ENCODE measurements around the gene MET. TPM values are rescaled to one million over a fixed set of nuclear protein-coding genes. Genes with fewer than 3 reads are reported as not detected.

Gene MET
- total RNA-seq, 6 experiments from 2014 or later, result 101 to 149 (median 129) TPM

GRCh38 chr7:116783666-116784318 is 111.8 kb downstream of the MET start:
- Mint-ChIP-seq H3K9me3 (no peaks in the 10 kb centered on the region), H3K27ac (no peak overlapping the region), H3K4me3 (no peak overlapping the region), H3K27me3 (ENCODE audit: insufficient read depth) (no peaks in the 10 kb centered on the region; the same call in 1 of the 2 replicates), H3K4me1 (ENCODE audit: low read depth) (peaks cover 45% of the 10 kb centered on the region), H3K36me3 (ENCODE audit: low read depth) (peaks cover 18% of the 10 kb centered on the region)
- TF ChIP-seq CTCF (IDR thresholded peaks at IDR 0.05), result no peak
- no peak for DNase-seq

GRCh38 chr7:116784647-116785046 is 112.7 kb downstream of the MET start:
- DNase-seq, result no peak
- peaks cover 19% of the 10 kb centered on the region for H3K36me3 Mint-ChIP-seq (ENCODE audit: low read depth)
- H3K27ac Mint-ChIP-seq, result no peak overlapping the region
- no peaks in the 10 kb centered on the region for H3K27me3 Mint-ChIP-seq (ENCODE audit: insufficient read depth)
- TF ChIP-seq CTCF (IDR thresholded peaks at IDR 0.05), result no peak
- H3K4me1 Mint-ChIP-seq (ENCODE audit: low read depth), result peaks cover 36% of the 10 kb centered on the region
- no peak overlapping the region for H3K4me3 Mint-ChIP-seq
- H3K9me3 Mint-ChIP-seq, result no peaks in the 10 kb centered on the region

GRCh38 chr7:116785843-116786242 is 113.8 kb downstream of the MET start:
- TF ChIP-seq CTCF (IDR thresholded peaks at IDR 0.05), result no peak
- Mint-ChIP-seq H3K27ac (no peak overlapping the region), H3K9me3 (no peaks in the 10 kb centered on the region), H3K36me3 (ENCODE audit: low read depth) (peaks cover 27% of the 10 kb centered on the region), H3K4me3 (no peak overlapping the region), H3K27me3 (ENCODE audit: insufficient read depth) (no peaks in the 10 kb centered on the region), H3K4me1 (ENCODE audit: low read depth) (peaks cover 24% of the 10 kb centered on the region)
- no peak for DNase-seq

GRCh38 chr7:116786791-116787443 is 114.9 kb downstream of the MET start:
- Mint-ChIP-seq H3K36me3 (ENCODE audit: low read depth) (peaks cover 23% of the 10 kb centered on the region), H3K9me3 (no peaks in the 10 kb centered on the region), H3K27ac (no peak overlapping the region), H3K4me3 (no peak overlapping the region), H3K4me1 (ENCODE audit: low read depth) (peaks cover 14% of the 10 kb centered on the region), H3K27me3 (ENCODE audit: insufficient read depth) (no peaks in the 10 kb centered on the region)
- DNase-seq, result peak; percentile 56
- peak; percentile 69 for TF ChIP-seq CTCF (IDR thresholded peaks at IDR 0.05)

- Mint-ChIP-seq H3K27ac (no peak overlapping the region), H3K4me3 (no peak overlapping the region), H3K9me3 (no peaks in the 10 kb centered on the region), H3K36me3 (ENCODE audit: low read depth) (peaks cover 28% of the 10 kb centered on the region), H3K4me1 (ENCODE audit: low read depth) (peaks cover 14% of the 10 kb centered on the region), H3K27me3 (ENCODE audit: insufficient read depth) (no peaks in the 10 kb centered on the region)
- no peak for DNase-seq
- TF ChIP-seq CTCF (IDR thresholded peaks at IDR 0.05), result no peak
These were observed 115.9 kb downstream of the MET start for GRCh38 chr7:116787881-116788280.

All from HFFc6 (cell line).